K562 (cell line): Measurements from ENCODE around the gene TOGARAM2. TPM values are rescaled to one million over a fixed set of nuclear protein-coding genes. Genes with fewer than 3 reads are reported as not detected.

ENCODE experiments used
- ATAC-seq: fragments of 200-7000 bp; cut with Tn5 transposase; 3 replicates; pipeline ENCODE4 v1.9.1; 2020; ENCODE audit warnings: moderate library complexity
- BruUV-seq: library from RNA; stranded (reverse); fragments of 400-500 nt; replicated peaks from 2 replicates; lab custom pipeline; 2021; lab: Mats Ljungman, UMichigan
- CTCF ChIA-PET: fragments of 300-600 bp; formaldehyde crosslinking; extraction: SDS; loops from one replicate; lab custom pipeline; 2021; ENCODE audit warnings: low intra/inter-chr PET ratio; lab: Yijun Ruan, JAX
- POLR2A ChIA-PET: fragments of 300-600, 350-650 bp; sonication (Branson Sonifier 250); formaldehyde crosslinking; extraction: SDS; loops from one replicate; lab custom pipeline; 2021; ENCODE audit warnings: antibody characterized with exemption, inconsistent platforms; lab: Yijun Ruan, JAX
- DNase-seq, 4 experiments: peaks; one replicate each; pipeline versions ENCODE4 v3.0.0 to v3.0.0-alpha.2; 2011 to 2018; ENCODE audit warnings: low spot score in 3 of 4, mixed read lengths in 3 of 4; ENCODE audit errors: extremely low read depth in 1 of 4
- FAIRE-seq: peaks from 2 replicates; lab custom pipeline; 2011; peaks lifted over from hg19 to GRCh38; lab: Jason Lieb, UNC
- H2AFZ ChIP-seq: 2 replicates; pipeline ENCODE4 v1.6.0; 2011; ENCODE audit warnings: low read depth, low read length, control low read depth, inconsistent platforms
- H3K27ac ChIP-seq: fragments of 200-600 bp; 3 replicates; pipeline ENCODE4 v1.8.0; 2011; ENCODE audit warnings: low read depth, mild to moderate bottlenecking, control low read depth, inconsistent platforms, low read length, moderate library complexity, mixed read lengths; ENCODE audit errors: extremely low read depth
- H3K27me3 ChIP-seq, 2 experiments: fragments of 300-600 bp in 1 of 2; 2 replicates in 1 of 2; 3 replicates in 1 of 2; pipeline versions ENCODE4 v1.6.0 to v1.8.0; 2011; ENCODE audit warnings: inconsistent platforms in 2 of 2, low read length in 2 of 2, mild to moderate bottlenecking in 1 of 2, mixed read lengths in 1 of 2, moderate library complexity in 1 of 2; ENCODE audit not compliant: control insufficient read depth in 2 of 2, insufficient read depth in 2 of 2
- H3K36me3 ChIP-seq: fragments of 300-600 bp; 3 replicates; pipeline ENCODE4 v1.8.0; 2011; ENCODE audit warnings: mild to moderate bottlenecking, low read length, inconsistent platforms; ENCODE audit not compliant: control insufficient read depth, insufficient read depth
- H3K4me1 ChIP-seq, 2 experiments: fragments of 200-600 bp in 1 of 2; replicated peaks in 1 of 2; 2 replicates in 1 of 2; 3 replicates in 1 of 2; pipeline versions ENCODE4 v1.5.1 to v1.8.0; 2011; ENCODE audit warnings: inconsistent platforms in 2 of 2, low read length in 2 of 2, mild to moderate bottlenecking in 1 of 2, mixed read lengths in 1 of 2, moderate library complexity in 1 of 2; ENCODE audit not compliant: control insufficient read depth in 2 of 2, insufficient read depth in 2 of 2
- H3K4me2 ChIP-seq: 2 replicates; pipeline ENCODE4 v1.6.1; 2011; ENCODE audit warnings: low read length, control low read depth, inconsistent platforms, mixed read lengths; ENCODE audit not compliant: insufficient read depth
- H3K4me3 ChIP-seq: fragments of 200-600 bp; sonication (generic), shearing (Covaris generic); 2 replicates; pipeline ENCODE4 v1.5.1; 2016; ENCODE audit warnings: control low read depth, inconsistent platforms
- H3K79me2 ChIP-seq: fragments of 200-600 bp; 3 replicates; pipeline ENCODE4 v1.8.0; 2011; ENCODE audit warnings: low read length, inconsistent platforms; ENCODE audit not compliant: control insufficient read depth, insufficient read depth
- H3K9ac ChIP-seq, 2 experiments: 2 replicates each; pipeline versions ENCODE4 v1.6.0 to v1.6.1; 2011; ENCODE audit warnings: low read depth in 2 of 2, low read length in 2 of 2, control low read depth in 1 of 2, inconsistent platforms in 1 of 2, mild to moderate bottlenecking in 1 of 2, mixed read lengths in 1 of 2; ENCODE audit not compliant: insufficient read depth in 1 of 2
- H3K9me1 ChIP-seq: one replicate; pipeline ENCODE4 v1.6.0; 2011; ENCODE audit warnings: inconsistent platforms, mild to moderate bottlenecking, low read length, moderate library complexity; ENCODE audit not compliant: control insufficient read depth, insufficient read depth
- H3K9me3 ChIP-seq: replicated peaks from 2 replicates; pipeline ENCODE4 v1.5.1; 2011; ENCODE audit warnings: low read depth, low read length, inconsistent platforms; ENCODE audit not compliant: control insufficient read depth, insufficient read depth
- H4K20me1 ChIP-seq: replicated peaks from 2 replicates; pipeline ENCODE4 v1.6.1; 2011; ENCODE audit warnings: low read length, inconsistent platforms, mixed read lengths; ENCODE audit not compliant: control insufficient read depth, insufficient read depth
- BRF1 ChIP-seq: IDR thresholded peaks from 3 replicates; pipeline ENCODE4 v1.6.1; 2011; ENCODE audit warnings: borderline replicate concordance, mild to moderate bottlenecking; ENCODE audit not compliant: insufficient read length; ENCODE audit errors: extremely low read depth
- DPF2 ChIP-seq: fragments of 450-650 bp; IDR thresholded peaks from 2 replicates; pipeline ENCODE4 v1.6.1; 2016
- ELF2 ChIP-seq: fragments of 250-450 bp; sonication (Bioruptor Pico); IDR thresholded peaks from 2 replicates; pipeline ENCODE4 v1.5.0; 2021; ENCODE audit warnings: mild to moderate bottlenecking
- MIER1 ChIP-seq: fragments of 450-650 bp; IDR thresholded peaks from 2 replicates; pipeline ENCODE4 v1.6.1; 2016; ENCODE audit warnings: antibody characterized with exemption, mild to moderate bottlenecking, low read depth
- SNIP1 ChIP-seq: fragments of 450-650 bp; IDR thresholded peaks from 2 replicates; pipeline ENCODE4 v1.7.1; 2017; ENCODE audit warnings: low read depth, mild to moderate bottlenecking
- ZFX ChIP-seq: sonication (generic); formaldehyde crosslinking; IDR thresholded peaks from 2 replicates; pipeline ENCODE4 v1.8.0; 2022; ENCODE audit warnings: mild to moderate bottlenecking, missing genetic modification reagents, moderate library complexity
- ZKSCAN8 ChIP-seq: fragments of 200-800 bp; sonication (Bioruptor generic); IDR thresholded peaks from 2 replicates; pipeline ENCODE4 v1.6.1; 2016; ENCODE audit warnings: missing genetic modification characterization, missing compliant biosample characterization
- WGBS: fragments of 100-300 bp; shearing (Covaris generic); methylation state at CpG from one replicate; pipeline ENCODE4 v1.1.6; 2016; ENCODE audit warnings: low coverage, mixed read lengths; ENCODE audit not compliant: insufficient coverage; ENCODE audit errors: missing lambda C conversion rate; 5-methylcytosine and 5-hydroxymethylcytosine counted together
- in situ Hi-C: fragments of 300-500 bp; cut with MboI; formaldehyde crosslinking; loops from 4 replicates; pipeline ENCODE4 v1.15.0; 2018; ENCODE audit warnings: inconsistent platforms, mixed read lengths
- intact Hi-C: fragments of 100-400 bp; cut with micrococcal nuclease; formaldehyde crosslinking; loops from 2 replicates; pipeline ENCODE4 v1.14.2; 2022
- polyA plus RNA-seq, 8 experiments: library from polyadenylated mRNA; depleted of rRNA in 4 of 8; stranded (reverse) in 5 of 8; unstranded in 3 of 8; fragments of >200 nt; fragmentation: Nextera tagmentation in 2 of 8; fragmentation: Illumina TruSeq in 1 of 8; extraction: Ambion mirVana in 2 of 8; extraction: Trizol in 1 of 8; gene quantifications; 2 replicates each; pipeline versions ENCODE4 v1.2.1 to v1.2.3, GENCODE V29; 2011 to 2014; ENCODE audit warnings: inconsistent platforms in 1 of 8, missing spikeins in 1 of 8
- total RNA-seq, 7 experiments: library from RNA; depleted of rRNA in 6 of 7; stranded (reverse); fragments of >200 nt in 6 of 7; fragmentation: Illumina TruSeq in 2 of 7; extraction: Trizol in 2 of 7; gene quantifications; 2 replicates each; pipeline versions ENCODE4 v1.2.1 to v1.2.3, GENCODE V29; 2011 to 2021; ENCODE audit warnings: low replicate concordance in 1 of 7
- TF ChIP-seq, protein P1 (sequence below): fragments of 450-650 bp; formaldehyde crosslinking; IDR thresholded peaks from 2 replicates; pipeline ENCODE4 v1.4.0; 2020; ENCODE audit warnings: mild to moderate bottlenecking, moderate library complexity

Gene TOGARAM2
- total and polyA plus RNA-seq, 9 of the 15 experiments (the other 6 are each of a cell fraction or from before 2014, with no cell fraction given): not detected

DNA sequence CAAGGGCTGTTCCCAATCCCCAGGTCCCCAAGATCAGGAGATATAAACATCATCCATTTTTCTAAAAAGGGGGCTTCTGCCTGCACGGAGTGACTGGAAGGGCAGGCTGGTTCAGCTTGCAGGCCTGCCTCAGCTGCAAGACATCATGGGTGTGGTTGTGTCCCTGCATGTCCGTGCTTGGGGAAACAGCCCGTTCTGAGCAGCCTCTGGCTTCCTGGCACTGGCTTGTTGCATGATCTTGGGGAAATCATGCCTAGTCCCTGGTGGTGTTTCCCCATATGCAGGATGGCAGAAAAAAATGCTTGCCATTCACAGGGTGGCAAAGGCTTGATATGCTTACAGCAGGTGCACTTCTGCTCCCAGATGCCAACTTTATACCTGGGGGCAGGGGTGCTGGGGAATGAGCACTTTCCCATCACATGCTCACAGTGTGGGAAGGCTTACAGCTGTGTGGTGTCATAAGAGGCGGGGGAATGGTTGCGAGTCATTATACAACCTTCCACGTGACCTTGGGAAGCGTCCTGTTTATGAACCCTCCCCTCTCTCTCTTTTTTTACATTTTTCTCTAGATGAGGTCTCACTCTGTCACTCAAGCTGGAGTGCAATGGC lies 86.0 kb downstream of the TOGARAM2 start:
- Histone ChIP-seq H3K79me2 (no peaks in the 10 kb centered on the region), H3K9me1 (no peaks in the 10 kb centered on the region), H3K4me2 (no peak overlapping the region), H3K4me1 (no peaks in the 10 kb centered on the region), H3K4me3 (no peak overlapping the region), H3K36me3 (no peaks in the 10 kb centered on the region), H3K27me3 (peaks cover 11 to 72% of the 10 kb centered on the region in 2 experiments; a peak in 4 of 5 replicates), H3K27ac (no peak overlapping the region), H3K9ac (no peak overlapping the region), H2AFZ (no peak overlapping the region), H4K20me1 (no peaks in the 10 kb centered on the region), H3K9me3 (no peaks in the 10 kb centered on the region)
- 4% methylated on average over 7 of the region's 7 CpGs for WGBS
- CTCF ChIA-PET: no interaction called here
- no TSS peak for BruUV-seq
- DNase-seq: no peak
- FAIRE-seq: no peak
- intact Hi-C loops: no loop called here
- ATAC-seq: no peak
- TF ChIP-seq BRF1 (no peak), ZFX (CRISPR knock-in tag) (no peak), ZKSCAN8 (CRISPR knock-in tag) (no peak), SNIP1 (no peak), MIER1 (no peak), DPF2 (no peak), ELF2 (CRISPR knock-in tag) (no peak)
- TF ChIP-seq, protein P1, sequence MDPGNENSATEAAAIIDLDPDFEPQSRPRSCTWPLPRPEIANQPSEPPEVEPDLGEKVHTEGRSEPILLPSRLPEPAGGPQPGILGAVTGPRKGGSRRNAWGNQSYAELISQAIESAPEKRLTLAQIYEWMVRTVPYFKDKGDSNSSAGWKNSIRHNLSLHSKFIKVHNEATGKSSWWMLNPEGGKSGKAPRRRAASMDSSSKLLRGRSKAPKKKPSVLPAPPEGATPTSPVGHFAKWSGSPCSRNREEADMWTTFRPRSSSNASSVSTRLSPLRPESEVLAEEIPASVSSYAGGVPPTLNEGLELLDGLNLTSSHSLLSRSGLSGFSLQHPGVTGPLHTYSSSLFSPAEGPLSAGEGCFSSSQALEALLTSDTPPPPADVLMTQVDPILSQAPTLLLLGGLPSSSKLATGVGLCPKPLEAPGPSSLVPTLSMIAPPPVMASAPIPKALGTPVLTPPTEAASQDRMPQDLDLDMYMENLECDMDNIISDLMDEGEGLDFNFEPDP (CRISPR knock-in tag): no peak
- POLR2A ChIA-PET: no interaction called here
- in situ Hi-C loops: no loop called here
